ENCODE measurements around the gene ROBO4. TPM values are rescaled to one million over a fixed set of nuclear protein-coding genes. Genes with fewer than 3 reads are reported as not detected.

Gene ROBO4
- total and polyA plus RNA-seq, 9 of the 15 experiments (the other 6 are each of a cell fraction or from before 2014, with no cell fraction given): not detected

DNA sequence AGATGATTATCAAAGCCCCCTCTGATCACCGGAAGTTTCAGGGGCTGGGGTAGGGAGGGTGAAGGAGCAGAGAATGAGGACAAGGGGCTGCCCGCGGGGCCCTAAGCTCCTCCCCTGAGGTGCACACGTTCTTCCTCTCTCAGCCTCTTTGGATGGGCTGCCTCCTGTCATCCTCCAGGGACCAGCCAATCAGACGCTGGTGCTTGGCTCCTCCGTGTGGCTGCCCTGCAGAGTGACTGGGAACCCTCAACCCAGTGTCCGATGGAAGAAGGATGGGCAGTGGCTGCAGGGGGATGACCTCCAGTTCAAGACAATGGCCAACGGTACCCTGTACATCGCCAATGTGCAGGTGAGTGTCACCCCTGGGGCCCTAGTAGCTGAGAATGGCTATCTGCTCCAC lies 24.9 kb downstream of the ROBO4 start:
- intact Hi-C loops (cut with micrococcal nuclease): no loop called here
- Histone ChIP-seq H2AFZ (ENCODE audit: low read depth, low read length) (no peak overlapping the region), H3K9me3 (replicated peaks; ENCODE audit: control insufficient read depth, insufficient read depth, low read depth, low read length) (no peaks in the 10 kb centered on the region), H3K4me1 (replicated peaks in 1 of 2; ENCODE audit: control insufficient read depth in 2 of 2, insufficient read depth in 2 of 2, low read length in 2 of 2) (peaks cover 0 to 23% of the 10 kb centered on the region in 2 experiments; a peak in 3 of 5 replicates), H4K20me1 (replicated peaks; ENCODE audit: control insufficient read depth, insufficient read depth, low read length) (no peaks in the 10 kb centered on the region), H3K4me3 (no peak overlapping the region), H3K9me1 (ENCODE audit: control insufficient read depth, insufficient read depth, low read length) (no peaks in the 10 kb centered on the region), H3K36me3 (ENCODE audit: control insufficient read depth, insufficient read depth, low read length) (no peaks in the 10 kb centered on the region), H3K27ac (ENCODE audit: extremely low read depth, low read depth, low read length) (no peak overlapping the region), H3K79me2 (ENCODE audit: control insufficient read depth, insufficient read depth, low read length) (no peaks in the 10 kb centered on the region), H3K9ac (ENCODE audit: insufficient read depth in 1 of 2, low read depth in 2 of 2, low read length in 2 of 2) (no peak overlapping the region), H3K4me2 (ENCODE audit: insufficient read depth, low read length) (no peak overlapping the region), H3K27me3 (ENCODE audit: control insufficient read depth in 2 of 2, insufficient read depth in 2 of 2, low read length in 2 of 2) (peaks cover 21 to 75% of the 10 kb centered on the region in 2 experiments; a peak in 4 of 5 replicates)
- 0% methylated on average over 8 of the region's 9 CpGs for WGBS (ENCODE audit: insufficient coverage, low coverage, missing lambda C conversion rate)
- DNase-seq (ENCODE audit: extremely low read depth in 1 of 4, low spot score in 3 of 4): peak; percentile 9 to 50 (median 32)
- ChIA-PET POLR2A (no interaction called here), CTCF (ENCODE audit: low intra/inter-chr PET ratio) (no interaction called here)
- peak; percentile 52 for FAIRE-seq
- BruUV-seq (replicated peaks): no TSS peak
- peak; percentile 18; the same call in 2 of the 3 replicates for ATAC-seq
- in situ Hi-C loops (cut with MboI): loop anchor here (25.0 kb wide), 1 partner anchor 810 kb away; no protein-coding TSS in a partner anchor
- TF ChIP-seq ZNF282 (CRISPR knock-in tag; IDR thresholded peaks at IDR 0.05) (no peak), ELF2 (CRISPR knock-in tag; IDR thresholded peaks at IDR 0.05) (no peak), TGIF2 (CRISPR knock-in tag; IDR thresholded peaks at IDR 0.05) (no peak), NFYB (IDR thresholded peaks at IDR 0.05; ENCODE audit: extremely low read depth, insufficient read length) (peak; percentile 74), ZFP1 (CRISPR knock-in tag; IDR thresholded peaks at IDR 0.05) (no peak), EP300 (IDR thresholded peaks at IDR 0.05; ENCODE audit: low read length) (no peak), RCOR1 (IDR thresholded peaks at IDR 0.05; ENCODE audit: borderline replicate concordance in 1 of 2, low read depth in 2 of 2, low read length in 2 of 2) (peak in 1 of 2 experiments; percentile 31; a peak in 1 of 4 replicates), MTA1 (IDR thresholded peaks at IDR 0.05; ENCODE audit: borderline replicate concordance) (no peak), KDM4B (IDR thresholded peaks at IDR 0.05; ENCODE audit: borderline replicate concordance in 2 of 2, low read depth in 1 of 2) (no peak), ZNF668 (CRISPR knock-in tag; IDR thresholded peaks at IDR 0.05) (no peak), TAF1 (IDR thresholded peaks at IDR 0.05; ENCODE audit: control insufficient read depth, extremely low read depth, insufficient read depth, low read length, severe bottlenecking) (no peak), ARHGAP35 (IDR thresholded peaks at IDR 0.05; ENCODE audit: partially characterized antibody) (no peak), GABPB1 (CRISPR knock-in tag; IDR thresholded peaks at IDR 0.05) (no peak)
- TF ChIP-seq, protein P1, sequence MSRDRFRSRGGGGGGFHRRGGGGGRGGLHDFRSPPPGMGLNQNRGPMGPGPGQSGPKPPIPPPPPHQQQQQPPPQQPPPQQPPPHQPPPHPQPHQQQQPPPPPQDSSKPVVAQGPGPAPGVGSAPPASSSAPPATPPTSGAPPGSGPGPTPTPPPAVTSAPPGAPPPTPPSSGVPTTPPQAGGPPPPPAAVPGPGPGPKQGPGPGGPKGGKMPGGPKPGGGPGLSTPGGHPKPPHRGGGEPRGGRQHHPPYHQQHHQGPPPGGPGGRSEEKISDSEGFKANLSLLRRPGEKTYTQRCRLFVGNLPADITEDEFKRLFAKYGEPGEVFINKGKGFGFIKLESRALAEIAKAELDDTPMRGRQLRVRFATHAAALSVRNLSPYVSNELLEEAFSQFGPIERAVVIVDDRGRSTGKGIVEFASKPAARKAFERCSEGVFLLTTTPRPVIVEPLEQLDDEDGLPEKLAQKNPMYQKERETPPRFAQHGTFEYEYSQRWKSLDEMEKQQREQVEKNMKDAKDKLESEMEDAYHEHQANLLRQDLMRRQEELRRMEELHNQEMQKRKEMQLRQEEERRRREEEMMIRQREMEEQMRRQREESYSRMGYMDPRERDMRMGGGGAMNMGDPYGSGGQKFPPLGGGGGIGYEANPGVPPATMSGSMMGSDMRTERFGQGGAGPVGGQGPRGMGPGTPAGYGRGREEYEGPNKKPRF (IDR thresholded peaks at IDR 0.05; ENCODE audit: low read depth, low read length): no peak
- TF ChIP-seq, protein P2, sequence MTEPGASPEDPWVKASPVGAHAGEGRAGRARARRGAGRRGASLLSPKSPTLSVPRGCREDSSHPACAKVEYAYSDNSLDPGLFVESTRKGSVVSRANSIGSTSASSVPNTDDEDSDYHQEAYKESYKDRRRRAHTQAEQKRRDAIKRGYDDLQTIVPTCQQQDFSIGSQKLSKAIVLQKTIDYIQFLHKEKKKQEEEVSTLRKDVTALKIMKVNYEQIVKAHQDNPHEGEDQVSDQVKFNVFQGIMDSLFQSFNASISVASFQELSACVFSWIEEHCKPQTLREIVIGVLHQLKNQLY (CRISPR knock-in tag; conservative IDR thresholded peaks at IDR 0.05): no peak
- TF ChIP-seq, protein P3, sequence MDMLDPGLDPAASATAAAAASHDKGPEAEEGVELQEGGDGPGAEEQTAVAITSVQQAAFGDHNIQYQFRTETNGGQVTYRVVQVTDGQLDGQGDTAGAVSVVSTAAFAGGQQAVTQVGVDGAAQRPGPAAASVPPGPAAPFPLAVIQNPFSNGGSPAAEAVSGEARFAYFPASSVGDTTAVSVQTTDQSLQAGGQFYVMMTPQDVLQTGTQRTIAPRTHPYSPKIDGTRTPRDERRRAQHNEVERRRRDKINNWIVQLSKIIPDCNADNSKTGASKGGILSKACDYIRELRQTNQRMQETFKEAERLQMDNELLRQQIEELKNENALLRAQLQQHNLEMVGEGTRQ (CRISPR knock-in tag; IDR thresholded peaks at IDR 0.05): no peak
- TF ChIP-seq, protein P4, sequence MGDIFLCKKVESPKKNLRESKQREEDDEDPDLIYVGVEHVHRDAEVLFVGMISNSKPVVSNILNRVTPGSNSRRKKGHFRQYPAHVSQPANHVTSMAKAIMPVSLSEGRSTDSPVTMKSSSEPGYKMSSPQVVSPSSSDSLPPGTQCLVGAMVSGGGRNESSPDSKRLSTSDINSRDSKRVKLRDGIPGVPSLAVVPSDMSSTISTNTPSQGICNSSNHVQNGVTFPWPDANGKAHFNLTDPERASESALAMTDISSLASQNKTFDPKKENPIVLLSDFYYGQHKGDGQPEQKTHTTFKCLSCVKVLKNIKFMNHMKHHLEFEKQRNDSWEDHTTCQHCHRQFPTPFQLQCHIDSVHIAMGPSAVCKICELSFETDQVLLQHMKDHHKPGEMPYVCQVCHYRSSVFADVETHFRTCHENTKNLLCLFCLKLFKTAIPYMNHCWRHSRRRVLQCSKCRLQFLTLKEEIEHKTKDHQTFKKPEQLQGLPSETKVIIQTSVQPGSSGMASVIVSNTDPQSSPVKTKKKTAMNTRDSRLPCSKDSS (IDR thresholded peaks at IDR 0.05; ENCODE audit: low read depth, partially characterized antibody): no peak

All from K562 (cell line).